Measurements from ENCODE around the gene WDR7.

Gene WDR7

DNA sequence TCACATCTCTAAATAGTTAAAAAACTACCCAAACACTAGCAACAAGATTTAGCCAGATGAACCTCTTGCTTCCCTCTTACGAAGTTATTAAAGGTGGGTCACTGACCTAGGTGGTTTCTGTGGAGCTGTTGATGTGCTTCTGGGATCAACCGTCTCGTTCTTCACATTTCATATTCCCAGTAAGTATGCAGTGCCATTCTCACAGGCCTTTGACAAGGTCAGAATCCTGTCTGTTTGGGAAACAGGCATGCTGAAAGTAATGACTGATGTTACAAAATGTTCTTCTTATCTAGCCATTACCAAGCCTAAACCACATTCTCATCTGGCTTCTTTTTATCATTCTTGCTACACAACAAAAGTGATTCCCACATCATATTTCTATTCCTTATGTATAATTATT is 70.3 kb downstream of the WDR7 start:
- FAIRE-seq (no peak), DNase-seq (ENCODE audit: insufficient read length, low spot score) (no peak)
- TF ChIP-seq, protein P1, sequence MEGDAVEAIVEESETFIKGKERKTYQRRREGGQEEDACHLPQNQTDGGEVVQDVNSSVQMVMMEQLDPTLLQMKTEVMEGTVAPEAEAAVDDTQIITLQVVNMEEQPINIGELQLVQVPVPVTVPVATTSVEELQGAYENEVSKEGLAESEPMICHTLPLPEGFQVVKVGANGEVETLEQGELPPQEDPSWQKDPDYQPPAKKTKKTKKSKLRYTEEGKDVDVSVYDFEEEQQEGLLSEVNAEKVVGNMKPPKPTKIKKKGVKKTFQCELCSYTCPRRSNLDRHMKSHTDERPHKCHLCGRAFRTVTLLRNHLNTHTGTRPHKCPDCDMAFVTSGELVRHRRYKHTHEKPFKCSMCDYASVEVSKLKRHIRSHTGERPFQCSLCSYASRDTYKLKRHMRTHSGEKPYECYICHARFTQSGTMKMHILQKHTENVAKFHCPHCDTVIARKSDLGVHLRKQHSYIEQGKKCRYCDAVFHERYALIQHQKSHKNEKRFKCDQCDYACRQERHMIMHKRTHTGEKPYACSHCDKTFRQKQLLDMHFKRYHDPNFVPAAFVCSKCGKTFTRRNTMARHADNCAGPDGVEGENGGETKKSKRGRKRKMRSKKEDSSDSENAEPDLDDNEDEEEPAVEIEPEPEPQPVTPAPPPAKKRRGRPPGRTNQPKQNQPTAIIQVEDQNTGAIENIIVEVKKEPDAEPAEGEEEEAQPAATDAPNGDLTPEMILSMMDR (IDR thresholded peaks at IDR 0.05; ENCODE audit: insufficient read depth, missing control alignments): no peak

DNA sequence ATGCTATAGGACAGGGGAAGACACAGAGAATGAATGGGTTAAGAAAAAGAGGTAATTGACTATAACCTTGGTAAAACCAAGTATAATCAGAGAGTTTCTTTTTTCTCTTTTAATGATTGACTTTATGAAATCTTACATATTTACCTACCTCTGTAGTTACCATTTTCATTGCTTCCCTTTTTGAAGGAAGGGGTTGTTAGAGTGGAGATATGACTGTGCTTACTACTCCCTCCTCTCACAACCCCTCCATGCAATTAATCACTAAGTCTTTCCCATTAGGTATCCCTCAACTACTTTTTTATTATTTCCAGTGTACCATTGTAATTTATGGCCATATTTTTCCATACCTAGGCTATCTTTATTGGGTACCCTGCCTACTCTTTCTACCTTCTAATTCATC is 71.4 kb downstream of the WDR7 start:
- FAIRE-seq (no peak), DNase-seq (ENCODE audit: insufficient read length, low spot score) (no peak)

DNA sequence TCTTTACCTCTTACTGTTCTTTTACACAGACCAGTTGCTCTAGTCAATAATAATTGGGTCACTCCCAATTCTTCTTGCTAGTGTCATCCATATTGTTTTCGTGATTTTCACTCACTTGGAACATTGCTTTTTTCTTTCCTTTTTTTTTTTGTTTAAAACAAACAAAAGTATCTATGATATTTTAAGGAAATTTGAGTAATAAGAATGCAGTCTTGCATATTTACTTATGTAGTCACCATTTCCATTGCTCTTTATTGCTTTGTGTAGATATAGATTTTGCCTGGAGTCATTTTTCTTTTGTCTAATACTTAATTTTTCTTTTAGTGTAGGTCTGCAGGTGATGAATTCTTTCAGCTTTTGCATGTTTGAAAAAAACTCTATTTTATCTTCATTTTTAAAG is 71.9 kb downstream of the WDR7 start:
- FAIRE-seq: no peak
- no peak for DNase-seq (ENCODE audit: insufficient read length, low spot score)
- TF ChIP-seq, protein P1 (IDR thresholded peaks at IDR 0.05; ENCODE audit: insufficient read depth, missing control alignments): no peak

More for the DNA sequence above, 71.4 kb downstream of the WDR7 start:
- TF ChIP-seq, protein P1 (IDR thresholded peaks at IDR 0.05; ENCODE audit: insufficient read depth, missing control alignments): no peak

DNA sequence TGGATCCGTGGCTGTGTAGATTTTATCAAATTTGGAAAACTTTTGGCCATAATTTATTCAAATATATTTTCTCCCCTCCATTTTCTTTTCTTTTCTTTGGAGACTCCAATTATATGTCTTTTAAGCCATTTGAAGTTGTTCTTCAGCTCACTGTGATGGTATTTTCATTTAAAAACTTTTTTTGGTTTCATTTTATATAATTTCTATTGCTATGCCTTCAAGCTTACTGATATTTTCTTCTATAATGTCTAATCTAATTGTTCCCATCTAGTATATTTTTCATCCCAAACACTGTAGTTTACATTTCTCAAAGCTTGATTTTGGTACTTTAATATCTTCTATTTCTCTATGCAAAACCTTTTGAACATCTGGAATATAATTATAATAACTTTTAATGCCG is 72.5 kb downstream of the WDR7 start:
- DNase-seq (ENCODE audit: insufficient read length, low spot score) (no peak), FAIRE-seq (no peak)
- TF ChIP-seq, protein P1 (IDR thresholded peaks at IDR 0.05; ENCODE audit: insufficient read depth, missing control alignments): no peak

DNA sequence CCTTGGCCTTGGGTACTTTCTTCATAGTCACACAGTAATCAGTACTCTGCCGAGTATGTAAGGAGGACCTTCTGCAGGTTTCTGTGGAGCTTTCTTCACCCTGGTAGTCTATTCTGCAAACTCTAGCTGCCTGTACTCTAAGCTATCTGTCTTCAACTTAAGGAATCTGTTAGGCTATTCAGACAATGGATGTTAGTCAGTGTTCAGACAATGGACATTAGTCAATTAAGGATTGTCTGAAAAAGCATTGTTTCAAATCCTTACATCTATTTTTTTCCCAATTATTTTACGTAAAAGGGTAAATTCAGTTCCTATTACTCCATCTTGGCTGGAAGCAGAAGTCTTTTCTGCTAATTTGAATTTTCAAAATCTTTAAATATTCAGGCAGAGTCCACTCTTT is 75.7 kb downstream of the WDR7 start:
- TF ChIP-seq, protein P1 (IDR thresholded peaks at IDR 0.05; ENCODE audit: insufficient read depth, missing control alignments): no peak
- FAIRE-seq: no peak
- no peak for DNase-seq (ENCODE audit: insufficient read length, low spot score)

DNA sequence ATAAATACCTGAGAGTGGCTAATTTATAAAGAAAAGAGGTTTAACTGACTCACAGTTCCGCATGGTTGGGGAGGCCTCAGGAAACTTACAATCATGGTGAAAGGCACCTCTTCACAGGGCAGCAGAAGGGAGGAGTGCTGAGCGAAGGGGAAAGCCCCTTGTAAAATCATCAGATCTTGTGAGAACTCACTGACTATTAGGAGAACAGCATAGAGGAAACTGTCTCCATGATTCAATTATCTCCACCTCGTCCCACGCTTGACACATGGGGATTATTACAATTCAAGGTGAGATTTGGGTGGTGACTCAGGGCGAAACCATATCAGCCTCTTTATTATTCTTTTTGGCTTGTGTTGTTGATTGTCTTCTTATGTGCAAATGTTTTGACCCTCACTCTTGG is 76.2 kb downstream of the WDR7 start:
- DNase-seq (ENCODE audit: insufficient read length, low spot score) (no peak), FAIRE-seq (no peak)
- TF ChIP-seq, protein P1 (IDR thresholded peaks at IDR 0.05; ENCODE audit: insufficient read depth, missing control alignments): no peak

DNA sequence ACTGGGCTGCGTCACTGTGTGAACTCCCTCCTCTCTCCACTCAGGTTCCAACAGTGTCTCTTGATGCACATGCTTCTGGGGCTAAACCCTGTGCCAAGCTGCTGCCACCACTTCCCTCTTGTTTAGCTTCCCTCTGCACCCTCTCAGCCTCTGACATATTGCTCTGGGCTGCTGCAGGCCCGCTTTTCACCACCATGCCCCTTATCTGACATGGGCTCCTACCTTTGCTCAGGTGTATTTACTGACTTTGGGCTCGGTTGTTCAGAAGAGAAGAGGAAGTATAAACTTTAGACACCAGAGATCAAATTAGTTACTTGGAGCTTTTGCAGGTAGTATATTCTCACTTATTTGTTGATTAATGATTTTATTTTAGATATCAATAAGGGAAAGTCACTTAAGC is 77.6 kb downstream of the WDR7 start:
- TF ChIP-seq, protein P1 (IDR thresholded peaks at IDR 0.05; ENCODE audit: insufficient read depth, missing control alignments): no peak
- DNase-seq (ENCODE audit: insufficient read length, low spot score) (no peak), FAIRE-seq (peak; percentile 21)

Measured in D721Med (cell line).